Activated gamma-delta T cell (primary cell): ENCODE data around the gene CEP57L1.
"Not testable (repeated sequence)": the region's sequence is repeated elsewhere in the genome, so short reads cannot be mapped to it uniquely, and the experiment has no call there.

Source experiments
- DNase-seq: peaks from one replicate; lab custom pipeline; 2025; lab: John Stamatoyannopoulos, UW

The CEP57L1 gene

GRCh38 chr6:109105681-109106080 lies 10.4 kb downstream of the CEP57L1 start:
- no peak for DNase-seq

GRCh38 chr6:109109663-109110062 lies 14.4 kb downstream of the CEP57L1 start:
- DNase-seq, result not testable (repeated sequence)

GRCh38 chr6:109112663-109113062 lies 17.4 kb downstream of the CEP57L1 start:
- not testable (repeated sequence) for DNase-seq

GRCh38 chr6:109117346-109118035 lies 22.2 kb downstream of the CEP57L1 start:
- DNase-seq, result no peak

GRCh38 chr6:109118337-109118736 lies 23.0 kb downstream of the CEP57L1 start:
- DNase-seq, result no peak

GRCh38 chr6:109118871-109119354 lies 23.6 kb downstream of the CEP57L1 start:
- DNase-seq, result no peak

- DNase-seq, result no peak
These were observed 26.1 kb downstream of the CEP57L1 start for GRCh38 chr6:109121411-109121810.

GRCh38 chr6:109124219-109124618 lies 28.9 kb downstream of the CEP57L1 start:
- DNase-seq, result no peak

GRCh38 chr6:109125504-109125903 lies 30.2 kb downstream of the CEP57L1 start:
- no peak for DNase-seq

- no peak for DNase-seq
These were observed 34.8 kb downstream of the CEP57L1 start for GRCh38 chr6:109130065-109130464.

GRCh38 chr6:109135600-109135999 lies 40.3 kb downstream of the CEP57L1 start:
- not testable (repeated sequence) for DNase-seq

- not testable (repeated sequence) for DNase-seq
These were observed 40.7 kb downstream of the CEP57L1 start for GRCh38 chr6:109136039-109136438.

GRCh38 chr6:109136530-109136929 lies 41.2 kb downstream of the CEP57L1 start:
- DNase-seq, result not testable (repeated sequence)

GRCh38 chr6:109139109-109139508 lies 43.8 kb downstream of the CEP57L1 start:
- no peak for DNase-seq

GRCh38 chr6:109142067-109142466 lies 46.8 kb downstream of the CEP57L1 start:
- not testable (repeated sequence) for DNase-seq

GRCh38 chr6:109143191-109143590 lies 47.9 kb downstream of the CEP57L1 start:
- no peak for DNase-seq

- DNase-seq, result not testable (repeated sequence)
These were observed 52.9 kb downstream of the CEP57L1 start for GRCh38 chr6:109148251-109148650.

- DNase-seq, result not testable (repeated sequence)
These were observed 53.4 kb downstream of the CEP57L1 start for GRCh38 chr6:109148716-109149115.

- DNase-seq, result no peak
These were observed 58.4 kb downstream of the CEP57L1 start for GRCh38 chr6:109153752-109154151.

GRCh38 chr6:109164331-109164730 lies 69.0 kb downstream of the CEP57L1 start:
- no peak for DNase-seq

GRCh38 chr6:109165392-109165974 lies 70.2 kb downstream of the CEP57L1 start:
- no peak for DNase-seq

- DNase-seq, result no peak
These were observed 71.4 kb downstream of the CEP57L1 start for GRCh38 chr6:109166673-109167072.

GRCh38 chr6:109167562-109167961 lies 72.3 kb downstream of the CEP57L1 start:
- no peak for DNase-seq
